WTC11 (cell line): ENCODE measurements around the gene SAXO2. TPM values are rescaled to one million over a fixed set of nuclear protein-coding genes. Genes with fewer than 3 reads are reported as not detected.
A peak's percentile ranks its signal among the peaks of the same experiment; 100 is the strongest.

Experiments
- ATAC-seq: fragments of 200-7000 bp; cut with Tn5 transposase; 2 replicates; pipeline ENCODE4 v1.10.0; 2021; ENCODE audit warnings: mild to moderate bottlenecking, moderate library complexity
- CTCF ChIA-PET: fragments of 300-600 bp; sonication (Branson Sonifier 250); formaldehyde crosslinking; loops from one replicate; lab custom pipeline; 2021; ENCODE audit warnings: antibody characterized with exemption; lab: Charles Lee
- POLR2A ChIA-PET: fragments of 350-600 bp; sonication (Branson Sonifier 250); formaldehyde crosslinking; loops from one replicate; lab custom pipeline; 2021; ENCODE audit warnings: antibody characterized with exemption; lab: Charles Lee
- DNase-seq: peaks from one replicate; pipeline ENCODE4 v3.0.0; 2021; ENCODE audit warnings: low spot score
- H3K27ac Mint-ChIP-seq: 2 replicates; pipeline ENCODE4 v1.8.0; 2021; ENCODE audit warnings: mixed read lengths
- H3K27me3 Mint-ChIP-seq: 2 replicates; pipeline ENCODE4 v1.8.0; 2021; ENCODE audit warnings: low read depth, mild to moderate bottlenecking, moderate library complexity, mixed read lengths
- H3K36me3 Mint-ChIP-seq: 2 replicates; pipeline ENCODE4 v1.8.0; 2021; ENCODE audit warnings: mixed read lengths
- H3K4me1 Mint-ChIP-seq: 2 replicates; pipeline ENCODE4 v1.8.0; 2022; ENCODE audit warnings: mixed read lengths
- H3K4me3 Mint-ChIP-seq: 2 replicates; pipeline ENCODE4 v1.8.0; 2021; ENCODE audit warnings: mild to moderate bottlenecking, moderate library complexity, mixed read lengths
- H3K9me3 Mint-ChIP-seq: 2 replicates; pipeline ENCODE4 v1.8.0; 2021; ENCODE audit warnings: mixed read lengths
- ARID4B ChIP-seq: sonication (generic); formaldehyde crosslinking; IDR thresholded peaks from 2 replicates; pipeline ENCODE4 v1.8.0; 2023; ENCODE audit warnings: missing genetic modification reagents, mild to moderate bottlenecking, borderline replicate concordance
- CBFB ChIP-seq: sonication (generic); formaldehyde crosslinking; IDR thresholded peaks from 2 replicates; pipeline ENCODE4 v1.8.1; 2022; ENCODE audit warnings: mild to moderate bottlenecking, low read depth, missing genetic modification reagents
- E2F5 ChIP-seq: sonication (generic); formaldehyde crosslinking; IDR thresholded peaks from 2 replicates; pipeline ENCODE4 v1.8.1; 2022; ENCODE audit warnings: mild to moderate bottlenecking, moderate library complexity, missing genetic modification reagents
- ESRRA ChIP-seq: sonication (generic); formaldehyde crosslinking; IDR thresholded peaks from 2 replicates; pipeline ENCODE4 v1.8.1; 2022; ENCODE audit warnings: mild to moderate bottlenecking, missing genetic modification reagents, borderline replicate concordance
- ETV6 ChIP-seq: sonication (generic); formaldehyde crosslinking; IDR thresholded peaks from 2 replicates; pipeline ENCODE4 v1.8.1; 2022; ENCODE audit warnings: mild to moderate bottlenecking, missing genetic modification reagents
- FOXK1 ChIP-seq: sonication (generic); formaldehyde crosslinking; IDR thresholded peaks from 2 replicates; pipeline ENCODE4 v1.8.0; 2022; ENCODE audit warnings: mild to moderate bottlenecking, moderate library complexity, missing genetic modification reagents
- GABPB1 ChIP-seq: sonication (generic); formaldehyde crosslinking; IDR thresholded peaks from 2 replicates; pipeline ENCODE4 v1.8.1; 2023; ENCODE audit warnings: mild to moderate bottlenecking, missing genetic modification reagents
- HMGA2 ChIP-seq: fragments of 250-450 bp; sonication (Bioruptor Pico); IDR thresholded peaks from 2 replicates; pipeline ENCODE4 v1.4.0; 2021; ENCODE audit warnings: mild to moderate bottlenecking, moderate library complexity
- HMGXB4 ChIP-seq: sonication (generic); formaldehyde crosslinking; IDR thresholded peaks from 2 replicates; pipeline ENCODE4 v1.8.1; 2023; ENCODE audit warnings: mild to moderate bottlenecking, moderate library complexity, missing genetic modification reagents
- JUN ChIP-seq: sonication (generic); formaldehyde crosslinking; IDR thresholded peaks from 2 replicates; pipeline ENCODE4 v1.8.0; 2023; ENCODE audit warnings: mild to moderate bottlenecking, missing genetic modification reagents
- NR1H2 ChIP-seq: sonication (generic); formaldehyde crosslinking; IDR thresholded peaks from 2 replicates; pipeline ENCODE4 v1.9.0; 2021; ENCODE audit warnings: mild to moderate bottlenecking, moderate library complexity, missing genetic modification reagents
- PREB ChIP-seq: sonication (generic); formaldehyde crosslinking; IDR thresholded peaks from 2 replicates; pipeline ENCODE4 v1.8.1; 2022; ENCODE audit warnings: mild to moderate bottlenecking, missing genetic modification reagents, moderate library complexity, borderline replicate concordance
- PRRX2 ChIP-seq: fragments of 250-450 bp; sonication (Bioruptor Pico); IDR thresholded peaks from 2 replicates; pipeline ENCODE4 v1.8.0; 2021; ENCODE audit warnings: mild to moderate bottlenecking
- RORB ChIP-seq: fragments of 250-450 bp; sonication (Bioruptor Pico); IDR thresholded peaks from 2 replicates; pipeline ENCODE4 v1.9.0; 2021; ENCODE audit warnings: mild to moderate bottlenecking
- STAT6 ChIP-seq: sonication (generic); formaldehyde crosslinking; conservative IDR thresholded peaks from 2 replicates; pipeline ENCODE4 v1.8.1; 2023; ENCODE audit warnings: mild to moderate bottlenecking, low read depth, missing genetic modification reagents, moderate library complexity
- USF1 ChIP-seq: sonication (generic); formaldehyde crosslinking; IDR thresholded peaks from 2 replicates; pipeline ENCODE4 v1.8.0; 2022; ENCODE audit warnings: mild to moderate bottlenecking, missing genetic modification reagents
- ZNF219 ChIP-seq: sonication (generic); formaldehyde crosslinking; IDR thresholded peaks from 2 replicates; pipeline ENCODE4 v1.8.0; 2023; ENCODE audit warnings: missing genetic modification reagents, mild to moderate bottlenecking, borderline replicate concordance
- ZNF263 ChIP-seq: sonication (generic); formaldehyde crosslinking; IDR thresholded peaks from 2 replicates; pipeline ENCODE4 v1.8.1; 2022; ENCODE audit warnings: low read depth, mild to moderate bottlenecking, moderate library complexity, missing genetic modification reagents
- total RNA-seq: library from RNA; stranded (reverse); gene quantifications from 3 replicates; pipeline ENCODE4 v1.2.3, GENCODE V29; 2021

The SAXO2 gene
- total RNA-seq, 1 experiment from 2014 or later, result 2.7 TPM

- CTCF ChIA-PET, result no interaction called here
- TF ChIP-seq USF1 (CRISPR knock-in tag), result no peak
- no peak for TF ChIP-seq HMGXB4 (CRISPR knock-in tag)
- TF ChIP-seq JUN (CRISPR knock-in tag), result no peak
- TF ChIP-seq E2F5 (CRISPR knock-in tag), result no peak
- no peak for TF ChIP-seq ZNF263 (CRISPR knock-in tag)
- TF ChIP-seq RORB (CRISPR knock-in tag), result no peak
- TF ChIP-seq ZNF219 (CRISPR knock-in tag), result no peak
- TF ChIP-seq PREB, result no peak
- TF ChIP-seq STAT6 (CRISPR knock-in tag), result no peak
- no peak for TF ChIP-seq FOXK1 (CRISPR knock-in tag)
- TF ChIP-seq ARID4B (CRISPR knock-in tag), result no peak
- TF ChIP-seq CBFB, result no peak
- Mint-ChIP-seq H3K4me1 (no peaks in the 10 kb centered on the region), H3K27me3 (no peaks in the 10 kb centered on the region), H3K36me3 (no peaks in the 10 kb centered on the region), H3K4me3 (no peak overlapping the region), H3K27ac (no peak overlapping the region), H3K9me3 (no peaks in the 10 kb centered on the region)
- POLR2A ChIA-PET, result no interaction called here
- DNase-seq, result no peak
- peak; percentile 29; the same call in 1 of the 2 replicates for ATAC-seq
Observed at GRCh38 chr15:82304778-82305090, 42.1 kb downstream of the SAXO2 start.

- no peaks in the 10 kb centered on the region for H3K36me3 Mint-ChIP-seq
- DNase-seq (no peak), ATAC-seq (no peak)
- no peak overlapping the region for H3K27ac Mint-ChIP-seq
- ChIA-PET CTCF (no interaction called here), POLR2A (no interaction called here)
- peaks cover 3% of the 10 kb centered on the region for H3K9me3 Mint-ChIP-seq
- no peak overlapping the region for H3K4me3 Mint-ChIP-seq
- H3K27me3 Mint-ChIP-seq, result peaks cover 3% of the 10 kb centered on the region
- H3K4me1 Mint-ChIP-seq, result no peaks in the 10 kb centered on the region
- no peak for TF ChIP-seq GABPB1 (CRISPR knock-in tag)
- TF ChIP-seq HMGA2 (CRISPR knock-in tag), result no peak
- no peak for TF ChIP-seq ARID4B (CRISPR knock-in tag)
- TF ChIP-seq PRRX2, result no peak
- no peak for TF ChIP-seq ETV6 (CRISPR knock-in tag)
- no peak for TF ChIP-seq ESRRA
- TF ChIP-seq NR1H2 (CRISPR knock-in tag), result no peak
Observed at GRCh38 chr15:82305621-82306048, 43.0 kb downstream of the SAXO2 start.
